GM12891 (cell line): Measurements from ENCODE around the gene CALN1.
"Not testable (repeated sequence)": the region's sequence is repeated elsewhere in the genome, so short reads cannot be mapped to it uniquely, and the experiment has no call there.

Source experiments
- DNase-seq: peaks from one replicate; pipeline ENCODE4 v3.0.0; 2011; ENCODE audit warnings: low spot score; ENCODE audit not compliant: insufficient read length
- FAIRE-seq: peaks from 2 replicates; lab custom pipeline; 2011; peaks lifted over from hg19 to GRCh38; lab: Jason Lieb, UNC
- PAX5 ChIP-seq: IDR thresholded peaks from 2 replicates; pipeline ENCODE4 v1.6.1; 2011; ENCODE audit warnings: low read length, moderate library complexity, mild to moderate bottlenecking; ENCODE audit not compliant: insufficient read depth, severe bottlenecking
- POLR2A ChIP-seq: IDR thresholded peaks from 2 replicates; pipeline ENCODE4 v1.6.1; 2011; ENCODE audit warnings: low read depth, low read length, control low read depth
- POLR2AphosphoS5 ChIP-seq: IDR thresholded peaks from 2 replicates; pipeline ENCODE4 v1.6.1; 2011; ENCODE audit warnings: low read depth, low read length, control low read depth
- POU2F2 ChIP-seq: IDR thresholded peaks from 2 replicates; pipeline ENCODE4 v1.6.1; 2011; ENCODE audit warnings: low read depth, mild to moderate bottlenecking, control low read depth, low read length, moderate library complexity
- SPI1 ChIP-seq: IDR thresholded peaks from 2 replicates; pipeline ENCODE4 v1.6.1; 2011; ENCODE audit warnings: low read depth, low read length, control low read depth
- TAF1 ChIP-seq: IDR thresholded peaks from 2 replicates; pipeline ENCODE4 v1.6.1; 2011; ENCODE audit warnings: low read depth, low read length, control low read depth

Gene CALN1

DNA sequence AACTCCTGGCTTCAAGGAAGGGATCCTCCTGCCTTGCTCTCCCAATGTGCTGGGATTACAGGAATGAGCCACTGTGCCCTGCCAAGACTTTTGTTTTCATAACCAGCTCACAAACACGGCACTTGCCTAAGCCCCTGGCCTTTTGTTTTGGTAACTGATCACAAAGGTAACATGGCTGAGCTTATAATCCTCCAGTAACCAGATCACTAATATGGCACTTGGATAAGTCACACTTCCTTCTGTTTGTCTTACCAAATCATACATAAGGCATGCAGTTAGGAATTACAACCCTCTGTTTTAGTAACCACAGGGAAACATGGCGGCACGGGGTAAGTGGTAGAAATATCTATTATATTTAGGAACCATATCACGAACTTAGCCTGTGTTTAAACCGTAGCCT is 577.1 kb downstream of the CALN1 start:
- no peak for TF ChIP-seq POLR2A
- FAIRE-seq (no peak), DNase-seq (no peak)

DNA sequence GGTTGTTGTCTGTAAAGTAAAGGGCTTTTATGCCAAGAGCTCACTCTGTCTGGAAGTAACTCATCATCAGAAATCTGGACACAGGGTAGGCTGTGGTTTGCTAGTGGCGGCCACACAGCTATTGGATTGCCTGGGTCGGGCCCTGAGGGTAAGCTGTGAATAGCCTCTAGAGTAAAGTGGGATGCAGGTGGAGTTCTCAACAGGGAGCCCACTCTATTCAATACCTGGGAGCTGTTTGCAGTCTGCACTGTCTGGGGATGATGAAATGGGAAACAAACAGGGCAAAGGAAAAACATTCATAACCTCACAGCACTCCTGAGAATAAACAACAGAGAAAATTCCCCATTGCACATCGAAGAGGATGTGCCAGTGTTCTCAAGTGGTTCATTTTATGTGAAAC is 582.6 kb downstream of the CALN1 start:
- FAIRE-seq (no peak), DNase-seq (no peak)
- TF ChIP-seq POLR2AphosphoS5: no peak
- TF ChIP-seq TAF1: no peak
- no peak for TF ChIP-seq POU2F2
- TF ChIP-seq SPI1: no peak
- no peak for TF ChIP-seq PAX5
- TF ChIP-seq POLR2A: no peak

DNA sequence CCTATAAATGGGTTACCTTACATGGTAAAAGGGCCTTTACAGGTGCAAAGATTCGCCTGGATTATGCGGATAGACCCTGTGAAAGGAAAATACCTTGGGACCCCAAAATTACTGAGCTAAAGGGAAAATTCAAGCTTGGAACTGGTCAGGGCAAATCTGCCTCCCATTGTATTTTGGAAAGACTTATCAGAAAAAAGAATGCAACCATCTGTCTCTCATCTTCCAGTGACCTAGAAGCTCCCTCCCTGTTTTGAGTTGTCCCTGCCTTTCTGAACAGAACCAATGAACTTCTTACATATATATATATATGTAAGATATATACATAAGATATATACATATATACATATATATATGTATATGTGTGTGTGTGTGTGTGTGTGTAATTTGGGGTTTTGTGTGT is 583.8 kb downstream of the CALN1 start:
- FAIRE-seq (no peak), DNase-seq (no peak)
- TF ChIP-seq SPI1: no peak
- no peak for TF ChIP-seq PAX5
- TF ChIP-seq POLR2A: no peak
- TF ChIP-seq POLR2AphosphoS5: no peak

DNA sequence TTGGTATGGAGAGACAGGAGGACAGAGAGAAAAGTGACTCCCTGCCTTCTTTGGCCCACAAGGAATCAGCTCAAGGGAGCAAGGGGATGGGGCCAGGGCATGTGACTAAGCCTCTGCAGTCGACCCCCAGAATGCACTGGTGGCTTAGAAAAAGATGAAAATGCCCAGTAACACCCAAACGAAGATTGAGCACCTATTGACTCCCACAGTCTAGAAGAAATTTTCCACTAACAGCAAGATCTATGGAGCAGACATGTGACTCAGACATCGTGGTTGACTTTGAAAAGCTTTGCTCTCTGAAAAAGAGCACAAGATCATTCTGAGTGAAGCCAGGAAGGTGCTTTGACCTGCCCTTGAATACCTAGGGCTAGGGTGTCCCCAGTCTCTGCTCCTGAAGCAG is 586.0 kb downstream of the CALN1 start:
- TF ChIP-seq POU2F2: no peak
- no peak for TF ChIP-seq PAX5
- TF ChIP-seq POLR2A: no peak
- FAIRE-seq (no peak), DNase-seq (no peak)

DNA sequence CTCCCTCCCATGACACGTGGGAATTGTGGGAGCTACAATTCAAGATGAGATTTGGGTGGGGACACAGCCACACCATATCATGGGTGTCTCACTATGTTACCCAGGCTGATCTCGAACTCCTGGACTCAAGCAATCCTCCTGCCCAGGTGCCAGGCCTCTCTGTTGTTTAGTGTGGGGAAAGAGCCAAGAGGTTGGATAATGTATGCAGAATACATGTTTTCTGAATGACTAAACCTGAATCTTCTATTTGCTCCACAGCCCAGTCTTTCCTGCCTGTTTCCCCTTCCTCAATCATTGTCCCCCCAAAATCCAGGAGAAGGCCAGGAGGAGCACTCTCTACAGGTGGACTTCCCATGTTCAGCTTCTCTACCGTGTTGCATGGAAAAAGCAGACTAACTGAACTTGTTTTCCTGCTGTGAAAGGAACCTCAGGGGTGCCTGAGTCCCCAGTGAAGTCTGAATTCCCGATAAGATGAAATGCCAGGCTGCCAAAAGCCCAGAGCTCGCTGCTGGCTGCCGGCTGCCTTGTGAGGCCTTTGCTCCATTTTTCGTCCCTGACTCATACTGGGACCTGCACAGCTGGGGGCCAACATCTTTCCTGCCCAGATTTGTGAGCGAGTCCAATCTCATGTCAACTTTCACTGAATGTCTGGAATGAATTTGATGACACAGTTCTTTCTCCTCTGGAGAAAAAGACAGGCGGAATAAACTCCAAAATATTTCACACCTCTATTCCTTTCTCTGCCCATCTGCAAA is 588.0 kb downstream of the CALN1 start:
- DNase-seq (no peak), FAIRE-seq (no peak)

DNA sequence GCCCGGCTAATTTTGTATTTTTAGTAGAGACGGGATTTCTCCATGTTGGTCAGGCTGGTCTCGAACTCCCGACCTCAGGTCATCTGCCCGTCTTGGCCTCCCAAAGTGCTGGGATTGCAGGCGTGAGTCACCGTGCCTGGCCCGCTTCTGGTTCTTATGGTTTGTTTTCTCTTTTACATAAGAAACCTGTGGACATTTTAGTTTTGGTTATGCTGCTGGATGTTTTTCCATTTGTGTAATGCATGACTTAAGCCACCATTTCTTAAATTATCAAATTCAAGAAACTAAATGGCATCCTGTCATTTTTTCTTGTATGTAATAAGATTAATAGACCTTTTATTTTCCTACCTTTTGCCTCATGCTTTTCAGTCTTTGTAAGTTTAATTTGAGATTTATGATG is 589.7 kb downstream of the CALN1 start:
- not testable (repeated sequence) for FAIRE-seq, DNase-seq

More for the DNA sequence above, 588.0 kb downstream of the CALN1 start:
- TF ChIP-seq POLR2AphosphoS5 (no peak), TAF1 (no peak), POU2F2 (no peak), PAX5 (no peak), SPI1 (no peak), POLR2A (no peak)

DNA sequence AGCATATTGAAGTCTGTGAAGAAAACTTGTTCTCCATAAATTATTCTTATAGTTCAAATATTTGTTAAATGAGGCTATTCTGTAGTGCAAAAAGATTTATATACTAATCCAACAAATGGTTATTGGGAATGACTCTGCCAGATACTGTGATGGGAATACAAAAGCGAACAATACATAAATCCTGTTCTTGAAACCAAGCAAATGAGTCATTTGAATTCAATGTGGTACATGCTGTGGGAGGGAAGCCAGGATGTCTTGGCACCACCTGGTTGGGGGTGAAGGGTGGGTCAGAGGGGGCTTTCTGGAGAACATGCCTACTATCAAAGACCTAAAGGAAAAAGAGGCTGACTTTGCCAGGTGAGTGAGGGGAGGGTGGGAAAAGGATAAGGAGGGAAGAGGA is 594.2 kb downstream of the CALN1 start:
- FAIRE-seq (no peak), DNase-seq (no peak)
- TF ChIP-seq SPI1 (no peak), TAF1 (no peak), POLR2AphosphoS5 (no peak), POLR2A (no peak), PAX5 (no peak), POU2F2 (no peak)

DNA sequence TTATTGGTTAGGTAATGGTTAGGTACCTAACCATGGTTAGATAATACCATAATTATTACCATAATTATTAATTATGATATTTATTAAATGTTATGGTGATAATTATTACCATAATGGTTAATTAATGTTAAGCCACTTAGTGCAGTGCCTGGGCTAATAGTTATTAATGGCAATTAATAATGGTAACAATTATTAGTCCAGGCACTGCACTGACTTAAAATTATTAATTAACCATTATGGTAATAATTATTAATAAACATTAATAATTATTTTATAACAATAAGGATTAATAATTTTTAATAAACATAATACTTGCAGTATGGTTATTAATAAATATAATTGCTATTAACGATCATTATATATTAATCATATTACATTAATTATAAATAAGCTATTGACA is 604.0 kb downstream of the CALN1 start:
- no peak for DNase-seq
- TF ChIP-seq PAX5: no peak
- TF ChIP-seq POLR2AphosphoS5: no peak
- no peak for FAIRE-seq

DNA sequence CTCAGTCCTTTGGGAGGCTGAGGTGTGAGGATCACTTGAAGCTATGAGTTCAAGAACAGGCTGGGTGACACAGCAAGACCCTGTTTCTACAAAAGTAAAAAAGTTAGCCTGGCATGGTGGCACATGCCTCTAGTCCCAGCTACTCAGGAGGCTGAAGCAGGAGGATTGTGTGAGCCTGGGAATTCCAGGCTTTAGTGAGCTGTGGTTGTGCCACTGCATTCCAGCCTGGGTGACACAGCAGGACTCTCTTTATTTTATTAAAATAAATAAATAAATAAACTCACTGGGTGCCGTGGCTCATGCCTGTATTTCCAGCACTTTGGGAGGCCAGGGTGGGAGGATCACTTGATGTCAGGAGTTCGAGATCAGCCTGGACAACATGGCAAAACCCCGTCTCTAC is 607.9 kb downstream of the CALN1 start:
- TF ChIP-seq SPI1 (no peak), POU2F2 (no peak), POLR2AphosphoS5 (no peak), PAX5 (no peak), TAF1 (no peak), POLR2A (no peak)
- DNase-seq: no peak
- FAIRE-seq: no peak

DNA sequence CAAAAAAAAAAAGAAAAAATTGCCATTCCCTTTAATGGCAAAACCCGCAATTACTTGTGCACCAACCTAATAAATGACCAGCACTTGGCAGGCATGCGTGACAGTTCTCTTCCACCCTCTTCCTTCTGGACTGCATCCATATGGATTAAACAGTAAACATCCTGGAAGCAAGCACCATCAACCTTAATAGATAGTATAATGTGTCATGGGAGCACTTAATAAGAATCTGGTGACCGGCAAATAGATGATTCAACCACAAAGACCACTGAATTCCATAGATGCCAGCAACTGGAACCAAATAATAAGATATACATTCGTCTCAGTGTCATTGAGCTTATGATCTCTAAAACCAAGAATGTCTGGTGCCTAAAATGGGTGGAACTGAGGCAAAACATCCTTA is 610.2 kb downstream of the CALN1 start:
- TF ChIP-seq PAX5: no peak
- no peak for TF ChIP-seq TAF1
- TF ChIP-seq SPI1: no peak
- no peak for TF ChIP-seq POU2F2
- TF ChIP-seq POLR2A: no peak
- TF ChIP-seq POLR2AphosphoS5: no peak
- DNase-seq (no peak), FAIRE-seq (no peak)

DNA sequence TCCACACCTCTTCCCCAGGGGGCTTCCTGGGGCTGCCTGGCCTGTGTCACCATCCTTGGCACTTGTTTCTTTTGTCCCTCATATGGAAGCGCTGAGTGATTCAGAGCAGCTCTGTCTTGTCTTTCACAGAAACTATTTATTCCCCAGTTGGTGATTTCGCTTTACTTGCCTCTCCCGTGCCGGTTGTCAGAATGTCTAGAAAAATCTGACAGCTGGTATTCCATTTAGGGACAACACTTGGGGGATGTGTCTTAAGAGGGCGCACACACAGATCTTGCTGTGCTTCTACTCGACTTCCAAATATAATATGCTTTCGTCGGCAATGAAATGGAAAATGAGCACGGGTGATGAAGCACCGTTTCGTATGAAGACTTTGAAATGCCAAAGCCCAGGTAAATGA is 611.8 kb downstream of the CALN1 start:
- FAIRE-seq: no peak
- no peak for TF ChIP-seq POLR2AphosphoS5
- TF ChIP-seq POU2F2: no peak
- no peak for TF ChIP-seq TAF1
- no peak for TF ChIP-seq SPI1
- no peak for TF ChIP-seq POLR2A
- no peak for DNase-seq
